Frontal cortex (tissue), 4 donors: Measurements from ENCODE around the gene XXYLT1. TPM values are rescaled to one million over a fixed set of nuclear protein-coding genes. Genes with fewer than 3 reads are reported as not detected.

ENCODE experiments used
- DNase-seq, 2 donors: peaks; one replicate each; pipeline ENCODE4 v3.0.0; 2012; ENCODE audit warnings: low spot score in 2 of 2
- FAIRE-seq: peaks from 2 replicates; lab custom pipeline; 2012; peaks lifted over from hg19 to GRCh38; lab: Jason Lieb, UNC
- total RNA-seq: library from RNA; depleted of rRNA; stranded (reverse); fragments of >200 nt; gene quantifications from one replicate; pipeline ENCODE4 v1.2.3, GENCODE V29; 2014
- donor health status: control.
- donor health status: control.
- donor health status: control.

Gene XXYLT1
- total RNA-seq, 1 donor from 2014 or later = 23.6 TPM

GRCh38 chr3:195077611-195078540 is 193.1 kb downstream of the XXYLT1 start:
- DNase-seq = no peak
- FAIRE-seq = no peak

GRCh38 chr3:195076981-195077610 is 193.9 kb downstream of the XXYLT1 start:
- DNase-seq (no peak), FAIRE-seq (no peak)

GRCh38 chr3:195075941-195076875 is 194.8 kb downstream of the XXYLT1 start:
- FAIRE-seq (no peak), DNase-seq (no peak)

- DNase-seq = no peak
Measured at GRCh38 chr3:195075199-195075940, 195.6 kb downstream of the XXYLT1 start.

GRCh38 chr3:195073866-195074860 is 196.8 kb downstream of the XXYLT1 start:
- no peak for FAIRE-seq
- DNase-seq = no peak

More at GRCh38 chr3:195075199-195075940, 195.6 kb downstream of the XXYLT1 start:
- FAIRE-seq = no peak

- no peak for FAIRE-seq
- no peak for DNase-seq
Measured at GRCh38 chr3:195072916-195073564, 197.9 kb downstream of the XXYLT1 start.

DNA sequence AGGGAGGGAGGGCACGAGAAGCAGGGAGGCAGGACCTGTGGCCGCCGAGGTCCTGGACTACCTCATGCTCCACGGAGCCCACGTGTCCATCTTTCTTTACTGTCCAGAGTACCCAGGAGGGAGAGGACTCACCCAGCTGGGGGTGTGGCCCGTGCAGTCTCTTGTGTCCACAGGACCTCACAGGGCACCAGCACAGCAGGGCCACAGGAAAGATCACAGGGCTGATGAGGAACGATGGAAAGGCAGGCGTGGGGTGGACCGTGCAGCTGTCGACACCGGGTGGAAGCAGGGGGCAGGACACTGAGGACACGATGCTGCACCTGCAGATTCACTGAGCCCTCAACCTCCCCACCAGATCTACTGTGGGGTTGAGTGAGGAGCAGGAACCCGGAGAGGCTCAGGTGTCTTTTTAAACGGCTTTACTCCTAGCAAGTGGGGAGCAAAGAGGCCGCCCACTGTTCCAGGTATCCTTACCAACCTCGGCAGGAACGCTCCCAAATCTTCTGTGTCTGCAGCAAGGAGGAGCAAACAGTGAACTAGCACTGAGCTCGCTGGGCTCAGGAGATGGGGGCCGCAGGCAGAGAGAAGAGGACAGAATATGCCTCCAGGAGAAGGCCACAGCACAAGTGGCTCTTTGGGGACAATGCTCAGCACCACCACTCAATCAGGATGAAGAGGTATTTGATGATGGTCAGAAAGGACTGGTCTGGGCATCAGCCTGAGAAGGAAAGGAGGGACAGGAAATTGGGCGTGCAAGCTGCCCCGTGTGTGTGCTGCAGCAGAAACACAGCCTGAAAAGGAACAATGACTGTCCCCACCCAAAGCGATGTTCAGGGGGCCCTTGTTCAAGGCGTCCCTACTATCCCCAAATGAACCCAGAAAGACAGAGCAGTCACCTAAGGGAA is 198.8 kb downstream of the XXYLT1 start:
- DNase-seq (no peak), FAIRE-seq (no peak)

- DNase-seq (no peak), FAIRE-seq (no peak)
Measured at GRCh38 chr3:195071011-195071728, 199.8 kb downstream of the XXYLT1 start.

GRCh38 chr3:195070336-195070735 is 200.6 kb downstream of the XXYLT1 start:
- FAIRE-seq = no peak
- no peak for DNase-seq

DNA sequence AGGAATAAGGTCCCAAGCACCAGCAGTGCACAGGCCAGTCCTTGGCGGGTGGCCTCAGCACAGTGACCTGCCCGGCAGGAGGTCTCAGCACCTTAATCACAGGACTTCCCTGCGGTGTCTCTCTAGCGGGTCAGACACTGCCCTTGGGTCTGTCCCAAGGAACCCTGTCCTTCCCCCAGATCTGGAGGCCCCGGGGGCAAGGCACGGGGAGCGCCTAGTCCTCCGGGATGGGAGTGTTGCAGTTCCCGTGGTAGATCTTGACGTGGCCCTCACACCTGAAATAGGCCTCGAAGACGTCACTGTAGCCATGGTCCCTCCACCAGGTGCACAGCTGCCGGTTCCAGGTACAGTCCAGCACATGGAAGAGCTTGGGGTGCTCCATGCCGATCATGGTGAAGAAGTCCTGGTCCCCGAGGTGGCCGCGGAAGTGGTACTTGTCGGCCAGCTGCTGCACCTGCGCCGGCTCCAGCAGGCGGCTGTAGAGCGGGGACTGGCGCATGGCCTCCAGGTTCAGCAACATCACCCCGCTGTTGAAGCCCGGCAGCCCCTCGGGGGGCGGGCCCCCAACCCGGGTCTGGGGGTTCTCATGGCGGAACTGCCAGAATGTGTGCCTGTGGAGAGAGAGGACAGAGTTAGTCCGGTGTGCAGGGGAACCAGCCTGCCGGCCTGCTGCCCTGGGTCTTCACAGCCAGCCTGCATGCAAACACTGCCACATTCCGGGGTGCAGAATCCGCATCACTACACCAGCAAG is 201.3 kb downstream of the XXYLT1 start:
- FAIRE-seq = no peak
- DNase-seq = no peak

GRCh38 chr3:195068084-195069080 is 202.6 kb downstream of the XXYLT1 start:
- FAIRE-seq = no peak
- DNase-seq = no peak

DNA sequence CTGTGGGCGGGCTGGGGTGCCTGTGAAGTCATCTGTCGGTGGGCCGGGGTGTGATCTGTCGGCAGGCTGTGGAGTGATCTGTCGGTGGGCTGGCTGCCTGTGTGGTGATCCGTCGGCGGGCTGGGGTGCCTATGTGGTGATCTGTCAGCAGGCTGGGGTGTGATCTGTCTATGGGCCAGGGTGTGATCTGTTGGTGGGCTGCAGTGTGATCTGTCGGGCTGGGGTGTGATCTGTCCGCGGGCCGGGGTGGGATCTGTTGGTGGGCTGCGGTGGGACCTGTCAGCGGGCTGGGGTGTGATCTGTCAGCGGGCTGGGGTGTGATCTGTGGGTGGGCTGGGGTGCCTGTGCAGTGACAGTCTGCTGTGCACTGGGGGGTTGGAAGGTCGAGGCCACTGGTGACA is 204.5 kb downstream of the XXYLT1 start:
- FAIRE-seq (no peak), DNase-seq (no peak)

- DNase-seq = no peak
- FAIRE-seq = no peak
Measured at GRCh38 chr3:195065864-195066185, 205.1 kb downstream of the XXYLT1 start.

DNA sequence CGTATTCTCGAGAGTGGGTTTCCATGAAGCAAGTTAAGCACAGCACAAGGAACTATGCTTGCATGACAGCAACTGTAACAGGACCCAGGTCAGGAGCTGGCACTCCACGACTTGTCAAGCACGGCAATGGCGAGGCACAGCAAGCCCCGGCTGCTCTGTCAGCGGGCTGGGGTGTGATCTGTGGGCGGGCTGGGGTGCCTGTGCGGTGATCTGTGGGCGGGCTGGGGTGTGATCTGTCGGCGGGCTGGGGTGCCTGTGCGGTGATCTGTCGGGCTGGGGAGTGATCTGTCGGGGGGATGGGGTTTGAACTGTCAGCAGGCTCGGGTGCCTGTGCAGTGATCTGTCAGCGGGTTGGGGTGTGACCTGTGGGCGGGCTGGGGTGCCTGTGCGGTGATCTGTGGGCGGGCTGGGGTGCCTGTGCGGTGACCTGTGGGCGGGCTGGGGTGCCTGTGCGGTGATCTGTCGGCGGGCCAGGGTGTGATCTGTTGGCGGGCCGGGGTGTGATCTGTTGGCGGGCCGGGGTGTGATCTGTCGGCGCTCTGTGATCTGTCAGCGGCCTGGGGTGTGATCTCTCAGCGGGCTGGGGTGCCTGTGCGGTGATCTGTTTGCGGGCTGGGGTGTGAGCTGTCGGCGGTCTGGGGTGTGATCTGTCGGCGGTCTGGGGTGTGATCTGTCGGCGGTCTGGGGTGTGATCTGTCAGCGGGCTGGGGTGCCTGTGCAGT is 205.7 kb downstream of the XXYLT1 start:
- FAIRE-seq (no peak), DNase-seq (no peak)
